Transverse colon (tissue), 4 donors: ENCODE results near the gene AGO1. TPM values are rescaled to one million over a fixed set of nuclear protein-coding genes. Genes with fewer than 3 reads are reported as not detected.

Experiments used
- DNase-seq: peaks from one replicate; pipeline ENCODE4 v3.0.0-alpha.2; 2019
- H3K27ac ChIP-seq, 4 donors: fragments of 200-600 bp; sonication (generic); 2 replicates each; pipeline ENCODE4 v1.5.1; 2016 to 2018; ENCODE audit warnings: inconsistent platforms in 4 of 4
- H3K27me3 ChIP-seq: fragments of 200-600 bp; sonication (generic); 2 replicates; pipeline ENCODE4 v1.5.1; 2017; ENCODE audit warnings: inconsistent platforms
- H3K36me3 ChIP-seq, 4 donors: fragments of 200-600 bp; sonication (generic); 2 replicates each; pipeline ENCODE4 v1.5.1; 2017 to 2019; ENCODE audit warnings: inconsistent platforms in 4 of 4
- H3K4me1 ChIP-seq, 4 donors: fragments of 200-600 bp; sonication (generic); 2 replicates each; pipeline ENCODE4 v1.5.1; 2017 to 2020; ENCODE audit warnings: inconsistent platforms in 4 of 4
- H3K4me3 ChIP-seq, 4 donors: fragments of 200-600 bp; sonication (generic); 1 replicate in 1 of 4; 2 replicates in 3 of 4; pipeline versions ENCODE4 v1.5.1 to v1.6.1; 2017 to 2019; ENCODE audit warnings: inconsistent platforms in 4 of 4
- H3K9me3 ChIP-seq, 2 donors: fragments of 200-600 bp; sonication (generic); 2 replicates each; pipeline ENCODE4 v1.5.1; 2017 to 2019; ENCODE audit warnings: inconsistent platforms in 2 of 2
- EP300 ChIP-seq: sonication (generic); formaldehyde crosslinking; IDR thresholded peaks from one replicate; pipeline ENCODE4 v1.6.1; 2017; ENCODE audit warnings: antibody characterized with exemption, low read depth
- POLR2A ChIP-seq: fragments of 450-650 bp; IDR thresholded peaks from one replicate; pipeline ENCODE4 v1.6.1; 2016; ENCODE audit warnings: antibody characterized with exemption, mild to moderate bottlenecking, moderate library complexity
- POLR2AphosphoS5 ChIP-seq, 3 donors: sonication (generic); formaldehyde crosslinking; IDR thresholded peaks; one replicate each; pipeline ENCODE4 v1.6.1; 2016; ENCODE audit warnings: antibody characterized with exemption in 3 of 3
- WGBS, 2 donors: methylation state at CpG; one replicate each; pipeline ENCODE4 v1.1.5; 2018; ENCODE audit warnings: low coverage in 1 of 2; 5-methylcytosine and 5-hydroxymethylcytosine counted together
- in situ Hi-C, 4 donors: fragments of 200-750 bp; cut with MboI; loops; one replicate each; pipeline versions ENCODE4 v1.15.0 to v1.15.1; 2017; ENCODE audit warnings: low sequenced_read_pairs in 3 of 4, low pct_ligation_motif_present in 1 of 4, low pct_unique_long_range_greater_than_20kb in 1 of 4
- intact Hi-C: fragments of 100-400 bp; cut with DNase I; formaldehyde crosslinking; loops from one replicate; pipeline ENCODE4 v1.15.1; 2023; ENCODE audit warnings: low total_unique reads
- total RNA-seq, 4 donors: library from RNA; depleted of rRNA; stranded (reverse); fragments of >200 nt; gene quantifications; one replicate each; pipeline ENCODE4 v1.1.0, GENCODE V29; 2016
- TF ChIP-seq, protein P1 (sequence below), 5 experiments: fragments of 200-600 bp in 3 of 5; fragments of 450-650 bp in 2 of 5; sonication (generic) in 3 of 5; IDR thresholded peaks; 1 replicate in 2 of 5; 2 replicates in 3 of 5; pipeline ENCODE4 v1.5.1; 2016 to 2017; ENCODE audit warnings: antibody characterized with exemption in 5 of 5, inconsistent platforms in 3 of 5, mild to moderate bottlenecking in 2 of 5, moderate library complexity in 1 of 5

The AGO1 gene
- total RNA-seq, 4 donors from 2014 or later = 20.6 to 40.2 (median 24.0) TPM

GRCh38 chr1:35932158-35932636 lies 49.2 kb downstream of the AGO1 start:
- H3K9me3 ChIP-seq = no peaks in the 10 kb centered on the region
- intact Hi-C loops (no loop called here), in situ Hi-C loops (no loop called here)
- WGBS, 2 donors = 49 to 52% methylated on average over 7 of the region's 7 CpGs
- DNase-seq = no peak
- peak overlapping the region in 3 of 4 donors; percentile 63 to 97 (median 84) for H3K4me3 ChIP-seq
- TF ChIP-seq POLR2A = no peak
- TF ChIP-seq, protein P1, sequence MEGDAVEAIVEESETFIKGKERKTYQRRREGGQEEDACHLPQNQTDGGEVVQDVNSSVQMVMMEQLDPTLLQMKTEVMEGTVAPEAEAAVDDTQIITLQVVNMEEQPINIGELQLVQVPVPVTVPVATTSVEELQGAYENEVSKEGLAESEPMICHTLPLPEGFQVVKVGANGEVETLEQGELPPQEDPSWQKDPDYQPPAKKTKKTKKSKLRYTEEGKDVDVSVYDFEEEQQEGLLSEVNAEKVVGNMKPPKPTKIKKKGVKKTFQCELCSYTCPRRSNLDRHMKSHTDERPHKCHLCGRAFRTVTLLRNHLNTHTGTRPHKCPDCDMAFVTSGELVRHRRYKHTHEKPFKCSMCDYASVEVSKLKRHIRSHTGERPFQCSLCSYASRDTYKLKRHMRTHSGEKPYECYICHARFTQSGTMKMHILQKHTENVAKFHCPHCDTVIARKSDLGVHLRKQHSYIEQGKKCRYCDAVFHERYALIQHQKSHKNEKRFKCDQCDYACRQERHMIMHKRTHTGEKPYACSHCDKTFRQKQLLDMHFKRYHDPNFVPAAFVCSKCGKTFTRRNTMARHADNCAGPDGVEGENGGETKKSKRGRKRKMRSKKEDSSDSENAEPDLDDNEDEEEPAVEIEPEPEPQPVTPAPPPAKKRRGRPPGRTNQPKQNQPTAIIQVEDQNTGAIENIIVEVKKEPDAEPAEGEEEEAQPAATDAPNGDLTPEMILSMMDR (IDR thresholded peaks at IDR 0.05) = no peak
- TF ChIP-seq EP300 = no peak
- TF ChIP-seq POLR2AphosphoS5 (IDR thresholded peaks at IDR 0.05) = no peak
- H3K27ac ChIP-seq = peak overlapping the region; percentile 96 to 99 (median 98)
- no peaks in the 10 kb centered on the region for H3K27me3 ChIP-seq
- no peaks in the 10 kb centered on the region for H3K36me3 ChIP-seq
- peaks cover 20 to 44% (median 27%) of the 10 kb centered on the region in 4 donors for H3K4me1 ChIP-seq

GRCh38 chr1:35932941-35933340 lies 49.9 kb downstream of the AGO1 start:
- Histone ChIP-seq H3K4me1 (peaks cover 20 to 44% (median 27%) of the 10 kb centered on the region in 4 donors), H3K4me3 (no peak overlapping the region), H3K9me3 (no peaks in the 10 kb centered on the region), H3K27me3 (no peaks in the 10 kb centered on the region), H3K36me3 (no peaks in the 10 kb centered on the region), H3K27ac (no peak overlapping the region)
- intact Hi-C loops = no loop called here
- in situ Hi-C loops = no loop called here
- DNase-seq = no peak
- TF ChIP-seq, protein P1 (IDR thresholded peaks at IDR 0.05) = no peak
- no peak for TF ChIP-seq EP300
- no peak for TF ChIP-seq POLR2A
- no peak for TF ChIP-seq POLR2AphosphoS5 (IDR thresholded peaks at IDR 0.05)

DNA sequence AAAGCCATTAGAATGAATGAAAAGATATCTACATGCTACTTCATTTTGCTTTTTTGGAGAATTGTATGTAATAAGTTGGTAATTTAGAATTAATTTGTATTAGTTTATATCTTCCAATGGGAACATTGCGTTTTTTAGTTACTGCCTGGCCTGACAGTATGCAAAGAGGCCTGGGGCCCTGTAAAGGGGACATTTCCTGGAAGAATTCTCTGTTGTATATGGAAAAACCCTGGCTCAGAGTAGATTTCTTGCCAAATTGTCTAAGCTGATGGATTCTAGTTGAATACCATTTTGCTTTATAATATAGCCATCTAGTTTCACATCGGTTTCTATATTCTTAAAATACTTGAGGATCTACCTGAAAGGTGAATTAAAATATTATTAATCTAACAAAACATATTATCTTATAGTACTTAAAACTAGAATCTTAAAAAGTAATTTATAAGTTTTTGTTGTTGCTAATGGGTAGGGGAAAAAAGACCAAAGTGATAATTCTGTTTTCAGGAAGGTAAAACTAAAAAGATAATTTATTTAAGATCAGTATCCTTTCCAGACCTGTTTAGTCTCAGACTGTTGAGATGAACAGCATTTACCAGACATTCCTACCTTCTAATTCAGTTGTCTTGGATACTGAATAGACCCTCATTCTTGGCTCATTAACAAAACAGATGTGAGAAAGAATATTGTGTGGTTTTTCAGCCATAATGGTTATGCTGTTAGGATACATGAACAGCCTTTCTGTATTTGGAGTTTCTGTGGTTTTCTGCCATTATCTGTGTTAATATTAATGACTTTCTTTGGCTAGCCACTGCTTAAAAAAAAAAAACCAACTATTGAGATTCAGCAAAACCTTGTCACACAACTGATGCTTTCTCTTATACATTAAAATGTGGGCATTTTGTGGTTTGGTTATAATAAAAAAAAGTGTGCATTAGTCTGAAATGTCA lies 52.7 kb downstream of the AGO1 start:
- TF ChIP-seq POLR2A = no peak
- TF ChIP-seq, protein P1 (IDR thresholded peaks at IDR 0.05) = no peak
- TF ChIP-seq EP300 = no peak
- no peak for TF ChIP-seq POLR2AphosphoS5 (IDR thresholded peaks at IDR 0.05)
- Histone ChIP-seq H3K27me3 (no peaks in the 10 kb centered on the region), H3K9me3 (no peaks in the 10 kb centered on the region), H3K4me3 (no peak overlapping the region), H3K27ac (no peak overlapping the region), H3K4me1 (peaks cover 15 to 37% (median 24%) of the 10 kb centered on the region in 4 donors), H3K36me3 (no peaks in the 10 kb centered on the region)
- intact Hi-C loops (no loop called here), in situ Hi-C loops (no loop called here)
- DNase-seq = no peak
- 62 to 70% methylated on average over 2 of the region's 2 CpGs for WGBS, 2 donors

GRCh38 chr1:35936838-35937237 lies 53.8 kb downstream of the AGO1 start:
- TF ChIP-seq, protein P1 (IDR thresholded peaks at IDR 0.05) = no peak
- Histone ChIP-seq H3K9me3 (no peaks in the 10 kb centered on the region), H3K27me3 (no peaks in the 10 kb centered on the region), H3K36me3 (no peaks in the 10 kb centered on the region), H3K27ac (no peak overlapping the region), H3K4me1 (peaks cover 14 to 34% (median 22%) of the 10 kb centered on the region in 4 donors), H3K4me3 (no peak overlapping the region)
- DNase-seq = no peak
- WGBS, 2 donors = 95% methylated on average over 3 of the region's 3 CpGs; no CpG with 5 or more reads in 1 of the 2 donors
- intact Hi-C loops = no loop called here
- in situ Hi-C loops = no loop called here
